GM21529 (cell line): Measurements from ENCODE around the gene ACOX3.
"Not testable (repeated sequence)": the region's sequence is repeated elsewhere in the genome, so short reads cannot be mapped to it uniquely, and the experiment has no call there.

ENCODE experiments used
- ATAC-seq: cut with Tn5 transposase; IDR thresholded peaks from one replicate; pipeline ENCODE4 v1.9.1; 2021; ENCODE audit not compliant: unreplicated experiment

Gene ACOX3

DNA sequence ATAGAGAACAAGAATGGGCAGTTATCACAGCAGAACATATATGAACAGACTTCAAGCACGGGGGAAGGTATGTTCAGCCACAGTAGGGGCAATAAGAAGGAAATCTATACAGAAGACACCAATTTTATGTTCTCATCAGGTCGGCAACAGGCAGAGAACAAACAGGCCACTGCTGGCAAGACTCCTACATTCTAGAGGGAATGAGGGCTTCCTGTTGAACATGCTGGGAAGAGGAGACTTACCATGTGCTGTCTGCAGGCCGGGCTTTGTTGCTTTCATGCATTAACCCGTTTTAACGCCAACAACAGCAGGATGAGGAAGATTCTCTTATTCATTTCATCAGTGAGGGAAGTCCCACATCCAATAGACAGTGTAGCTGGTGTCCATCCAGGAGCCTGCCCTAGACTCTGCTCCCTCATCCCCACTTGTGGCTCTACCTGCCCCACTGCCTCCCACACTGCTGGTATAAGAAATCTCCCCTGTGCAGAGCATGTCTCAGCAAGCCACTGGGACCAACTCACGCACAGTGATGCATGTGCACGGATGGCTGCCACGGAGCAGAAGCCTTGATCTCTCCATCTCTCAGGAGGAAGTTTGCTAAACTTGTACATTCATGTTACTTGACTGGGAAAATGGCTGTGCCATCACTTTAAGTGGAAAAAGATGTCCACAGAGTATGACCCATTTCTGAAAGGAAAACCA, 84.5 kb downstream of the ACOX3 start:
- ATAC-seq: no peak

DNA sequence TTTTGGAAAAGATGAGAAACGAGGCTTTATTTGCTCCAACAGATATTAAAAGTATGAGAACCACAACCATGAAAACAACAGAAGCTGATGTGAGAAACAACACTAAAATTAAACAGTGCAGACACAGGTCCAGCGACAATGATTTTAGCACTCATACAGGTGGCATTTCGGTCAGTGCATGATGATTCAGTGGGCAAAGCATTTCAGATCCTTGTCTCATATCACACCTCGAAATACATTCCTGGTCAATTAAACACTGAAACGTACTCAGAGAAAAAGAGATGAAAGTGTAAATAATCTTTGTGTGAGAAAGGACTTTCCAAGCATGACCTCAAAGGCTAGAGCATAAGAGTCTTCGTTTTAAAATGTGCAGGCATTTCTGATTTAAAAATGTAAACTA, 85.2 kb downstream of the ACOX3 start:
- ATAC-seq: no peak

DNA sequence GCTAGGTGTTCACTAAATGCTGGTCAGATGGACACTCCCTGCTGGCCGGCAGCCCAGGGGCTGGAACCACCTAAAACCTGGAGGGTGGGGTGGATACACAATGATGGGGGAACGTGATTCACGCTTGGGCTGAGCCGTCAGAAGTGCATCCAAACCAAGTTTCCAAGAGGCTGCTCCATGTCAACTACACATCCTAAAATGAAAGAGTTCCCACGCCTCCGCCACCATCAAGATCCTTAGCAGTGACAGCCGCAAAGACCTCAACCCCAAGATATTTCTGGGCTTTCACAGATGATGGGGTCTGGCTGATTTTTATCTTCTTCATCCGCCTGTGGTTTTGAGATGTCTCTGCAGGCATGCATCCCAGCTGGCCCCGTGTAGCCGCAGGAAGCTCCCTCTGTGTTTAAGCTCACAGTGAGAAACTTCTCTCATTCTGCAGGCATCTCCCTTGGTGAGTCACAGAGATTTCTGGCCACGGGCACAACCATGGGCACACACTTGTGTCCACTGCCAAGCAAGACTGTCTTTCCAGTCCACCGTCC, 86.5 kb downstream of the ACOX3 start:
- ATAC-seq: no peak

DNA sequence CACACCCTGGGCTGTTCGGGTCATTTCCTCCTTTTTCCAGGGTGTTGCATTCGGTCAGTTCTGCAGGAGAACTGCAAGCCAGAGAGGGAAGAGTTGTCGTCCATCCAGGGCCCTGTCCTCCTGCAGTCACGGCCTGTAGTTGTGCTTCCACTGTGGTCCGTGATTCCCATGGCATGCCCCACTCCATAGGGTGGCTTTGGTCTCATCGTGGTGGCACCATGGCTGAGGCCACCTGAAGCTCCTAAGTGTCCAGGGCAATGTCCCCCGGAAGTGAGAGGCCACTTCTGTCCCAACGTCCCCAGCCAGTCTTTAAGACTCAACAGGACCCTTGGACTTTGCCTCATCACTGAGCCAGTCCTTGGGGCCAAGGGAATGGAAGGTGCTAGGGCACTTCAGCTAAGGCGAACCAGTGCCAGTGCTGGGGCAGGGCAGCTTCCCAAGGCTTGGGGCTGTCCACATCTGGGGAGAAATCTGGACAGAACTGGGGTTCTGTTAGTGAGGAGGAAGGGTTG, 87.3 kb downstream of the ACOX3 start:
- ATAC-seq: no peak

DNA sequence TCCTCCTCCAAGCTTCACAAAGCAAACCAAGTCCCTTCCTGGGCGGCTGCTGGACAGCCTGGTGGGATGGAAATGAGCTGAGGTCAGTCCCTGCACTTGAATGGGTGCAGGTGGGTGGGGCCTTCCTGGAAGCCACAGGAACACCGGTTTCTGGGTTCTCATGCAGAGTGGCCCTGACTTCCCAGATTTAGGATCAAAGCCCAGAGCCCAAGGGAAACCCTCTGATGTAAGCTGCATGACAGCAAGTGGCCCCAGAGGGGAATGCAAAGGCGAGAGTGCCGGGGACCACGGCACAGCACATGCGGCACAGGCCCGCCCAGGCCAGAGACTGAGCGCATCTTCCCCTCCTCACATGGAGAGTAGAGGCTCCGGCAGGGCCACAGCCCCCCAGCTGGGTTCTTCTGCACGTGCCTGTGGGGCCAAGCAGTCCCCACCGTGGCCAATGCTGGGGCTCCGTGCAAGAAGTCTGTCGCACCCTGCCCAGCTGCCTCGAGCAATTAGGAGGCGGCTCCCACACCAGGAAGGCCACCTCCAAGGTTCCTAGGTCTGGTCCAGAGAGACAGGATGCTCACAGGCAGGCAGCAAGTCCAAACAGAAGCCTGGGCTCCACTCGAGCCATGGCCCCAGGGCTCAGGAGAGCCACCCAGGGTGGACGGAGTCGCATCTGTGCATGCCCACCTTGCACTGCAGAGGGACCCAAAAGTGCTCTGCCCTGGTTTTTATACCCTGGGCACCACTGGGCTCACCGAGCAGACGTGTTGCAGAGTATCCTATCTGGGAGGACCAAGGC, 88.0 kb downstream of the ACOX3 start:
- ATAC-seq: no peak

DNA sequence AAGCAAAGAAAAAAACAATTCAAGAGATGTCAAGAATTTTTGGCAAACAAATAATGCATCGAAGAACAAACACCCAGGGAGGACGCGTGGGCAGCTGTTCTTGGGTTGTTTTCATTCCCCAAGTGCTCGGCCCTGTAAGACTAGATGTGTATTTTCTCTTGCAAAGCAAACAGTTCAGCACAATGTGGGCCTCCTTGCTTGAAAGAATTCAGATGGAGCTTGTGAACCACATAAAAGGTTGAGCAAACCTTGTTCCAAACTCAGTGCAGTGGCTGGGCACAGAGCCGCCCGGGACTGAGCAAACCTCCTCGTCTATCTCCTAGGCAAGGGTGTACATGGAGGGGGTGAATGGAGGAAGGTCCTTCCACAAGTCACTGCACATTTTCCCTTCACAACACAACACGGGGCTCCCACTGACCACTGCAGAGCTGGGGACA, 88.6 kb downstream of the ACOX3 start:
- ATAC-seq: no peak

DNA sequence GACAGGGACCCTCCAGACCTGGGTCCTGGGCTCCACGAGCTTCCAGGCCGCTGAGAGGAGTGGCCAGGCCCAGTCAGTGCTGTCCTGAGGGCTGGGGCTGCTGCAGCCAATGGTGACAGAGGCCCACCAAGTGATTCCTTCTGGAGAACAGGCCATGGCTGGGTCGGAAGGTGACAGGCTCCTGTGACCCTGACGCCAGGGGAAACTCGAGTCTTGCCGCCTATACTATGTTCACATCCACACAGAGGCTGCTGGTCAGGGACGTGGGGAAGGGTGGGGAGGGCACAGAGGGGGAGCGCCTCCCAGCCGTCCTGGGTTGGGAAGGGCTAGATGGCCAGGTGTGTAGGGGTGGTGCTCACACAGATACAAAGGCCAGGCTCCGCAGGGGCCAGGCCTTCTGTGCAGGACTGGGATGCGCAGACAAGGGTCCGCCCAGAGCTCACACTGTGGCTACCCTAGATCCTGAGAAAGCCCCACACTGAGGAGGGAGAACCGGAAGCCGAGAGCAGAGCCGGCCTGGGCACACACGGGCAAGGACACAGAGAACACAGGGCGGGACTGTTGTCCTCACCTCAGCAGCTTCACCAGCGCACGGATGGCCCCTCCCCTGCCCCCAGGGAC, 89.6 kb downstream of the ACOX3 start:
- no peak for ATAC-seq

DNA sequence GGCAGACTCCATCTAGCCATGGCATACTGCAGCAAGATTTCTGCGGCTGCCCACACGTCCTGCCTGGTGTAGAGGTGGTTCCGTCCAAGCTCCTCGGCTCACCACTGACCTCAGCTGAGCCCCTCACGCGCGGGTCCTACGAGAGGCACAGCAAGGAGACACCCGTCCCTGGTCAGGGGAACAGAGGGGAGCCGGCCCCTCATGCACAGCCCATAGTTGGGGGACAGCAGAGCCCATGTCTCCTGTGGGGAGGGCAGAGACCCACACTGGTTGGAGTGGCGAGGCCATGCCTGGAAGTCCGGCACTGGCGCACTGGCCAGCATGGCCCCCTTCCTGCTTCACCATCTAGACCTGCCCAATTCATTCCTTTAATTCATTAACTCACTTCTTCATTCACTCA, 90.2 kb downstream of the ACOX3 start:
- ATAC-seq: no peak

DNA sequence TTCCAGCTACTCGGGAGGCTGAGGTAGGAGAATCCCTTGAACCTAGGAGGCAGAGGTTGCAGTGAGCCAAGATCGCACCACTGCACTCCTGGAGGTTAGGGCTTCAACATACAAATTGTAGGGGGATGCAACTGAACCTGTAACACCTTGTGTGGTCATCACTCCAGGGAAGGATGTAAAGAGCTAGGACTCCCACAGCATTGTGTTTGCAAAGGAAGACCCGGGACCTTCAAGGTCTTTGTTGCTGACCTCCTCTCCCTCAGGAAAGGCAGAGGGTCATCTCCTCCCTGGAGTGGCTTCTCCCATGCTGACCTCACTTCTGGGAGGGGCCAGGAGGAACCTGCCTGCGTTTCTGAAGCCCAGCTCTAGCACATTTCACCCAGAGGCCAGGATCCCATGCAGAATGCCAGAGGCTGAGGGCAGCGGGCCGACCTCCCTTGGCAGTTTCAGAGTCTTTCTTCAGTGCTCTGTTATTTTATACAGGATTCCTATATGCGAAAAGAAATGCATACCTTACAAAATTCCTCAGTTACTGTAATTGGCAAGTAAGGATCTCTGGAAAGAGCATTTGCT, 90.8 kb downstream of the ACOX3 start:
- ATAC-seq: no peak

DNA sequence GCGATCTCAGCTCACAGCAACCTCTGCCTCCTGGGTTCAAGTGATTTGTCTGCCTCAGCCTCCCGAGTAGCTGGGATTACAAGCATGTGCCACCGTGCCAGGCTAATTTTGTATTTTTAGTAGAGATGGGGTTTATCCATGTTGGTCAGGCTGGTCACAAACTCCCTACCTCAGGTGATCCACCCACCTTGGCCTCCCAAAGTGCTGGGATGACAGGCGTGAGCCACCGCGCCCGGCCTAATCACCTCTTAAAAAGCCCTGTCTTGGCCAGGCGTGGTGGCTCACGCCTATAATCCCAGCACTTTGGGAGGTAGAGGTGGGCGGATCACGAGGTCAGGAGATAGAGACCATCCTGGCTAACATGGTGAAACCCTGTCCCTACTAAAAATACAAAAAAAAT, 91.3 kb downstream of the ACOX3 start:
- not testable (repeated sequence) for ATAC-seq

DNA sequence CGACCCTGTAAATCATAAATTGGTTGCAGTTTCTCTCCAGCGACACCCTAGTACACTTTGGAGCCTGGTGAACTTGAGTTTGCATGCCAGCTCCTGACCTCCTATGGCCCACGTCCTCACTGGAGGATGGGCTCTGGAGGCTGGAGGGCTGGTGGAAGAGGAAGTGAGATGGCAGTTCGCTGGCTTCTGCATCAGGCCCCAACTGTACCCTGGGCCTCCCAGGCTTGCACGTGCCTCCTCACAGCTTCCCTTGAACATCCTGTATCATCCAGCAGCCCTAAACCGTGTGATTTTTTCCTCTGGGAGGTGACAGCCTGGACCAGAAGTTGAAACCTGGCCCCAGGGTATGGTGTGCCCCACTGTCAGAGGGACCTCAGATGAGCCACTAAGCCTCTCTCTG, 92.5 kb downstream of the ACOX3 start:
- no peak for ATAC-seq

DNA sequence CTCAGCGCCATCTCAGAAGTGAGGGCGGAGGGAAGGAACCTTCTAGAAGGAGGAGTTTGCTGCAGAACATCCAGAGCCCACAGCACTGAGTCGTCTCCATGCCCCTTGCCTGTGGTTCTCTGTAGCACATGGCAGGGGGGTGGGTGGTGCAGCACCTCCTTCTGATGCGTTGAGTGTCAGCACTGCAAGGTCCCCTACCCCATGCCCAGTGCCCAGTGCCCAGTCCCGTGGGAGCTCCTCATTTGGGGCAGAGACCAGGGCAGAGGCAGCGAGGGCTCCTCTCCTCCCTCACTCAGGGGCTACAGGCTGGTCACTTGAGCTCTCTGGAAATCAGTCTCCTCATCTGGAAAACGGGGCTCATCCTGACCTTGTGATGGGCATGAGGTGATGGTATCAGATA, 92.9 kb downstream of the ACOX3 start:
- ATAC-seq: no peak

DNA sequence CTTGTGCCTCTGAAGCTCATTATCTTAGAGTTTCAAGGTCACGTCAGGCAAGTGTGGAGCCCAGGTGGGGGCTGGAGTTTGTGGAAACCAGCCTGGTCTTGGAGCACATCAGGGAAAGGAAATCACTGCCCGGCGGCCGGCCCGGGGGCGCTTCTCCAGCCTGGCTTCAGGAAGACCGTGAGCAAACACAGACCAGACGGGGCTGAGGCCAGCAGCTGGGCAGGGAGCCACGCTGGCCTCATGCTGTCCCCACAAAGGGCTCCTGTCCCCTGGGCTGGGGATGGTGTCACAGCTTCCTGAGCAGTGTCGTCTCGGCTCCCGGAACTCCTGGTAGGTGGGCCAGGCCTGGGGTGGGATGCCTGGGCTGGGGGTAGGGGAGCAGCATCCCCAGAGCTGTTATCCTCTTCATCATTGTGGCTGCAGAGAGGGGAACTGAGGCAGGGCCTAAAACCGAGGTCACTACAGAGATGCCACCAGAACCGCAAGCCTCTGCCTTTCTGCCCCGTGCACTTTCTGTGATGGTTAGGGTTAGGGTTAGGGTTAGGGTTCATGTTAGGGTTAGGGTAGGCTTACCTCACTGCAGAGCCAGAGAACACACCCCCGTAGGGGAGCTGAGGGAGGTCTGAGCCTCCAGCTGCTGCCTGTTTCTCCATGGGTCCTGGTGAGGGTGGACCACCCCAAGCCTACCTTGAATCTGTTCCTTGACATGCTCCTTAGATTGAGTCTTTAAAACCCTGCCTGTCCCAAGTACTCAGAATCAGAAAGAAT, 93.5 kb downstream of the ACOX3 start:
- no peak for ATAC-seq

DNA sequence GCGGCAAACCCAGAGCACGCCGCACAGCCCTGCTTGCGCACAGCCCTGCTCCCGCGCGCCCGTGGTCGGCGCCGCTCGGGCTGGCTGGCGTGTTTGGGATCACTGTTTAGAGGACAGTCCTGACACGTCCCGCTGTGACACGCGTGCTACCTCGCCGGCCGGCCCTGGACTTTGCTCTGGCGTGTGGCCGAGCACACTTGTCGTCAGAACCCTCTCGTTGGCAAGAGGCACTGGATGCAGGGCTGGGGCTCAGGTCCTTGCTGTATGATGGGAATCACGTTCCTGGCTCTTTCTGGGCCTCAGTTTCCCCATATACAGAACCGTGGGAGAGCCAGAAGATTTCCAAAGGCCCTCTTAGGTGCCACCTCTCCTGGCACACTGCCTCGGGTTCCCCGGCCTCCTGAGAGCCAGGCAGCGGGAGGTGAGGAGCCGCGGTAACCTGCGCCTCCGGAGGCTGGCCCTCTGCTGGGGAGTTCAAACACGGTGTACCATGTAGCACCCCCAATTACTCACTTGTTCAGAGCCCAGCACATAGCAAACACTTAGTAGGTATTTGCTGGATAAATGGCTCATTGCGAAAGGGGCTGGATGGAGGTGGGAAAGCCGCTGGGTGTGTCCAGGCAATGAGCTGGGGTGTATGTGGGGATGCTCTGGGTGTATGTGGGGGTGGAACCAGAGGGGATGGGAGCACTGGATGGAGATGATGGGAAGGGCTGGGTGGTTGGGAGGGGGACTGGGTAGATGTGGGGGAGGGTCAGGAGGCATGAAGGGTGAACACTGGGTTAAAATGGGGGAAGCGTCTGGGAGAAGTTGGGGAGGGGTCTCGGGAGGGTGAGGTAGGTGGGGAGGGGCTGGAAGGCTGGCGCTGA, 94.3 kb downstream of the ACOX3 start:
- ATAC-seq: no peak

DNA sequence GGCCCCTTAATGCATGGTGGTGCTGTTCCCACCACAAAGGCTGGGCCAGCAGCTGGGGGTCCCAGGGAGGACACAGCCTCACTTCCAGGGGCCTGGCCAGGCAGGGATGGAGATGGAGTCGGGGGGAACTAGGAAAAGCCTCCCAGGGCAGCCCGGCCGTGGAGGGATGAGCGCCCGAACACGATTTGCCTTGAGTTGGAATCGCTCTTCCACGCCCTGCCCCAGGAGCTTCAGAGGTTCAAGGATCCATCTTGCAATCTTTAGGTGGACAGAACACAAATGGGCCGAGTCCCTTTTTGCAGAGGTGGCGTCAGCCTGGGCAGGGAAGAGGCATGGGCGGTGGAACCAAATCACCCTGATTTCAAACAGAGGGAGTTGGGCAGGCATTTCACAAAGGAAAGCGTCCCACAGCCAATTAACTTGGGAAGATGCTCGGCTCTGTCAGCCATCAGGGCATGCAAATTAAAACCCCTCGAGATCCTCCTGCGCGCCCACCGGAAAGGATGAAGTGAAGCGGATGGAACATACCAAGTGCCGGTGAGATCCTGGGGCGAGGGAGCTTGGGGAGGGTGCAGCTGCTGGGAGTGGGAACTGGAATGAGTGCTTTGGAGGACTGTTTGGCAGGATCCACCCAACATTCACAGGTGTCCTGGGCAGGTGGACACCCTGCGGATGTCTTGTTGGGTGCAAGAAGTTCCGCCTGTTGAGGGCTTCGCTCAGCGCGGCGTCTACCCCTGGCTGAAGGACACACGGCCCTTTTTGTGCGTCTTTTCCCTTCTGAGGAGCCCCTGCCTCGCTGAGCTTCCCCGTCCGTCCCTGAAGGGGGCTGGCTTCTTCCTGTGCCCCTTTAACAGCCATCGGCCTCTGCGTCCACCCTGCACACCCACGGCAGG, 95.2 kb downstream of the ACOX3 start:
- no peak for ATAC-seq

DNA sequence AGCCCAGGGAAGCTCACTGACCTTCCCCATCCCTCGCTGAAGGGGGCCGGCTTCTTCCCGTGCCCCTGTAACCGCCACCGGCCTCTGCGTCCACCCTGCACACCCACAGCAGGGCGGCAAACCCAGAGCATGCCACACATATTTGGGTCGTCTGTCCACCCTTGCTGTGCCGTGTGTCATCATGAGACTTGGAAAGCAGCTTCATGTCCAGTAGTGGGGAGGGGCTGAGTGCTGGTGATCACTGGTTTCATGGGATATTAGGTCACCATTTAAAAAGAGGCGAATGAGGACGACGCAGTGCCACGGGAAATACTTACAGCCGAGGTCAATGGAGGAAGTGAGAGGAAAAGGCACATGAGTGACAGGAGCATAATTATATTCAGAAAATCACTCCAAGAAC, 96.1 kb downstream of the ACOX3 start:
- ATAC-seq: no peak

DNA sequence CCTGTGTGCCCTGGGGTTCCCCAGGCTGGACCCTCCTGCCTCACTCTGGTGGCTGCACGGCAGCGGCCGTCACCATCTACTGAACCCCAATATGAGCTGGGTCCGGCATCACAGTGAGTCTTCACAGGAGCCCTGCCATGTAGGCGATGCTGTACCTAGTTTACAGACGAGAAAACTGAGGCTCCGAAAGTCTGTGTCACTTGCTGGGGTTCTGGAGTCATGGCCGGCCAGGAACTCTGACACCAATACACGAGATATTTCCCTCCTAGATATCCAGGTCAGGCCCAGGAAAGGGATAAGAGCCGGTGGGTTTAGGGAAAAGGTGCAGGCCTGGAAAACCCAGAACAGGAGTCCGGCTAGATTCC, 96.6 kb downstream of the ACOX3 start:
- no peak for ATAC-seq

DNA sequence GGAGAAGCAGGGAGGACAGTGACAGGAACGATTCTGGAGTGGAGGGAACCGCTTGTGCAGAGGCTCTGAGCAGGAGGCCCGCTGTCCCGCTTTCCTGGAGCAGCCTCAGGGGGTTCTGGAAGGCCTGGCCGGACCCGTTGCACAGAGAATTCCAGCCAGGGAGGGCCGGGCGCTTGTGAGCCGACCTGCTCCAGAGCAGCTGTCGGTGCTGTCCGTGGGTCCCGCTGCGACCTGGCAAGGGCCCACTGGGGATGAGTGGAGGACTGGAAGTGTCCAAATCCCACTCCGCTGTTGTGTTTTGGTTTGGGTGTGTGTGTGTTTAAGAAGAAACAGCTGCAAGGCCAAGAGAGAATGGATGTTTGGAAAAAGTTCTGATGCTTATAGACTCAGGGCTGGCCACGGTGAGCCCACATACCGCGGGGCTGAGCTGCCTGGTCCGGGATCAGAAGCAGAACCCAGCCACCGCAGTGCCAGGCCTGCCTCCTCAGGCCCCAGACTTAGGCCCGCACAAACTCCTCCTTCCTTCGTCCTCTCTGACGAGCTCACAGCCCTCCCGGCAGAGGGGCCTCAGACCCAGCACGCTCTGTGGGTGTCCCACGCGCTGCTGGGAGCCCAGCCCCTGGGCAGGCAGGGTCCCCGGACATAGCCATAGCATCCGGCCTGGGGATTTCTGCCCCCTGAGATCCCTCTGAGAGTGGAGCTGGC, 97.1 kb downstream of the ACOX3 start:
- no peak for ATAC-seq
